Skeletal muscle cell (primary cell): ENCODE results near the gene COG4.
A peak's percentile ranks its signal among the peaks of the same experiment; 100 is the strongest.

Experiments used
- DNase-seq: peaks from one replicate; pipeline ENCODE4 v3.0.0-alpha.2; 2010; ENCODE audit warnings: low read depth
- H3K4me3 ChIP-seq: 2 replicates; pipeline ENCODE4 v1.5.1; 2011; ENCODE audit warnings: low read depth, mild to moderate bottlenecking, control low read depth, low read length, moderate library complexity

Gene COG4

DNA sequence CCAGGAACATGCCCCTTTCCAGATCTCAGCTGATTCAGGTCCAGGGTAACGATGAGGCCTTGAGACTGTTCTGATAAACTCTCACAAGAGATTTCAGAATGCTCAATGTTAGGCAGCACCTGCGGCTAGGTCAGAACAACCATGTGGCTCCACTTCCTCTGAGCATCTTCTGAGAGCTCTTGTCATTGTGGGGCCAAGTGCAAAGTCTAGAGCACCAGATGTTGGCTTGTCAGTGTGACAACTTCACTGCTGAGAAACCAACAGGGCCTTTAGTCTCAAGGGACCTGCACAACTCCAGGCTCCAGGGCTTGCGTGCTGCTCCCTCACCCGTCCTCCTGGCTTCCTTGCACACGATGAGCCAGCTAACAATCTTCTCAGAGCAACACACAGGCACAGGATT lies 39.9 kb downstream of the COG4 start:
- no peak overlapping the region for H3K4me3 ChIP-seq
- DNase-seq: no peak

DNA sequence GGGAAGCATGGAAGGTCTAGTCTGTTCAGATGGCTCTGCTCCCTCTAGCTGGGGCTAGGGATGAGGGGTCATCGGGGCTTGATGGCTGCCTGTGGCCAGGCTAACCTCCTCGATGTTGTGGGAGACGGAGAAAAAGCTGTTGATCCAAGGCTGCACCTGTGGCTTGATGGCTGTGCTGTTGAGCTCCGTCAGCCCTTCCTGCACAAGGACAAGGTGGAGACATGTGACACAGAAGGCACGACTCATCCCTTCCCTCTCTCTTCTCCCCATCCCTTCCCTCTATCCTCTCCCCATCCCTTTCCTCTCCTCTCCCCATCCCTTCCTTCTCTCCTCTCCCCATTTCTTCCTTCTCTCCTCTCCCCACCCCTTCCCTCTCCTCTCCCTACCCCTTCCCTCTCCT lies 40.7 kb downstream of the COG4 start:
- H3K4me3 ChIP-seq: no peak overlapping the region
- no peak for DNase-seq

DNA sequence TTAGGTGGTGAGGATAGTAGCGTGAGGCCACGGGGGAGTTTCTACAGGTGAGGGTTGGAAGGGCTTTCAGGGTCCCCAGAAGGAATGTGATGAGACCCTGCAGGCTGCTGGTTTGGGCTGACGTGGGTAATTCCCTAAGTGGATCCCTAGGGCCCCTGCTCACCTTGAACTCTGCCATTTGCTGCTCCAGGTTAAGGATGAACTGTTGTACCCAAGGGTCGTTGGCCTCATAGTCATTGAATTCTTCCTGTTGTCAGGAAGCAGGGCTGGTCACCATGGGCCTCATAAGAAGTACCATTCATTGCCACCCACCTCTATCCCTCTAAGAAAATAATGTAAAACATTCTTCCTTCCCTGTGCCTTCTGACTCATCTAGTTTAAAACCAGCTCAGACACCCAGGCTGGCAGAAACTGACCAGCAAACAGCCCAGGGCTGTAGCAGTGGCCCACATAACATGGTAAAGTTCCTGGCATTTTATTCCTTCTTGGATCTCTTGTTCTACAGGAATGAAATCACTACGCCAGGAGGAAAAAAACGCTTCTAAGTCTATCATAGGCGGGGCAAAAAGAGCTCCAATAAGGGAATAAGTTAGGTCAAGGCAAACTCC lies 41.3 kb downstream of the COG4 start:
- no peak for DNase-seq

DNA sequence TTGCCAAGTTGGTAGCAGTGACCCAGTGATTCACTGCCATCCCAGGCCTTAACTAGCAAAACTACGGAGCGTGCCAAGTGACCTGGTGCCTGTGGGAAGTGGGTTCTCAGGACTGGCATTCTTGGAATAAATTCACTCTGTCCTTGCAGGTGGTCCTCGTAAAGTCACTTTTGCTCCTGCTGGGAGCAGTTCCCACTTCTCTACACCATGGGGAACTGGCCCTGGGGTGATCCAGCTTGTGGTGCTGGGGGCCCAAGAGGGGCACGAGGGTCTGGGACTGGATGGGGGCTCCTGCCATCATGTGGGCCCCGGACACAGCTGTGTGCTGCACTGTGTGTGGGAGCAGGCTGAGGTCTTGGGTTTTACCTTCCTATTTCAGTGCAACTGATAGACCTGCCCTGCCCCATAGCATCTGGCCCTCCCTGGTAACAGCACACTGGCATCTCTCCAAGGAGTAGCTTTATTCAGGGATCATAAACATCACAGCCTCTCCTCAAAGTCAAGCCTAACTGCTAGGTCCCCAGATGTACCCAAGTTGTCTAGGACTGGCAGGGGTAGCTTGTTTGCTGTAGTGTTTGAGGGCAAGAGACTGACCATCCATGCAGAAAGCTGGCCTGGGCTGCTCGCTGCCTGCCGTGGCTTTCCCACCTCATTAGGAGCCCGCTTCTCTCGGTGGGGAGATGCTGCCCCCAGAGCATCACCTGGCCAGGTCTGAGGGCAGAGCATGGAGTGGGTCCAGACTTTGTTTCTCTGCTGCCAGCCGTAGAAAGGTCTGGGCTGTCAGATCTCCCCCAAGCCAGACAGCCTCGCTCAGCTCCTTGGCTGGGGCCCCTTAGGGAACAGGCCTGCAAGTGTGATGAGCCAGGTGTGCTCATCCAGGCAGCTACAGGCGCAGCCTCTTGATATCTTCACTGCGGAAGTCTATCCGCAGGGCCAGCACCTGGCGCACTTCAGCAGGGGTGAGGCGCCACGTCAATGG lies 42.9 kb downstream of the COG4 start:
- no peak overlapping the region for H3K4me3 ChIP-seq
- no peak for DNase-seq

More for the DNA sequence above, 41.3 kb downstream of the COG4 start:
- no peak overlapping the region for H3K4me3 ChIP-seq

DNA sequence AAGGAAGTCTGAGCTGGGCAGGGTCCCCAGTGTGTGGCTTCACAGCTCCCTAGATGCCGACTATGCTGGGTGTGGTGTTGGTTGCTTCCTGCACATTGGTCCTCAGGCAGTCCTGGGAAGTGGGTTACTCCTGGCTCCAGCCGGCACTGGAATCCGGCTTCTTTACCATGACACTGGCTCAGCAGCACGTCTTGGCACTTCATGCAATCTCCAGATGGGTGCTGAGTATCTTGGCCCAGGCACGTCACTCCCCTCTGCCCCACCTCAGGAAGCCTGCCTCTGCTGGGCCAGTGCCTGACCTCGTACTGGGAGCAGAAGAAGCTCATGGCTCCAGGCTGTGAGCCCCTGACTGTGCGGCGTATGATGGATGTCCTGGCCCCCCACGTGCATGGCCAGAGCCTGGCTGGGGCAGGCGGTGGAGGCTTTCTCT lies 44.4 kb downstream of the COG4 start:
- no peak for DNase-seq
- H3K4me3 ChIP-seq: no peak overlapping the region

DNA sequence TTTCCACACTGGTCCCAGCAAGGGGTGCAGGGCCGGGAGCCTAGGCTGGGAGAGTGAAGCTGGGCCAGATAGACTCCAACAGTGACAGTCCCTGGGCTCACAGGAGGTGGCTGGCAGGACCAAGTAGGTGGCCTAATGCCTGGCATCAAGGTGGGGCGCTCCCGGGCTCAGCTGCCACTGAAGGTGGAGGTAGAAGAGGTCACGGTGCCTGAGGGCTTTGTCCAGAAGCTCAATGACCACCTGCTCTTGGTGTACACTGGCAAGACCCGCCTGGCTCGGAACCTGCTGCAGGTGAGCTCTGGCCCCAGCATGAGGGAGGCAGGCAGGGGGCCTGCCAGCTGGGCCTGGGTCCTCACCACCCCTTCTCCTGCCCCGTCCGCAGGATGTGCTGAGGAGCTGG lies 45.2 kb downstream of the COG4 start:
- DNase-seq: no peak

DNA sequence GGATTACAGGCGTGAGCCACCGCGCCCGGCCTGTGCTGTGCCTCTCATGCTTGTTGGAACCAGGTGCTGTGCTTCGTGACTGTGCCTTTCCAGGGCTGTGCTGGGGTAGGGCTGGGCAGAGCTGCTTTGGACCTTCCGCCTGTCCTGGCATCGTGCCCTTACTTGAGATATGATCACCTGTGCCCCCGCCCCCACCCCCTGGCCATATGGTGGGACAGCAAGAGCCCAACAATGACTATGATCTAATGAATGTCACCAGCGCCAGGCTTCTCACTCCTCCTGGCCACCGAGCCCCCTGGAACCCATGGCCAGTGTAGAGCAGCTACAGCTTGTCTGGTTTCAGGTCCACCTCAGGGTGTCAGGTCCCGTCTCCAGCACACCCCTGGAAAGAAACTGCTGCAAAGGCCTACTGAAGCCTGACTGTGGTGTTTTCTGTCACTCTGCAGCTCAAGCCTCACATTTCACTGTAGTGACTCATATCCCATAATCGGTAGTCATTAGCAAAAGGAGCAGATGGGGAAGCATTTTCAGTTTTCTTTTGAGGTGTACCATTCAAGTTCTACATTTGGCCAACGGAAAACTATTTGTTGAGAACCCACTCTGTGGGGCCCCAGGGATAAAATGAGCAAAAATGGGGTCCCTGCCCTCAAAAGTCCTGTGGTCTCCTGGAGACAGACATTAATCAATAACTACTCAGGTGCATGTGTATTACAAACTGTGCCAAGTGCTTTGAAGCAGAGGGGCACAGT lies 46.9 kb downstream of the COG4 start:
- peak; percentile 35 for DNase-seq
- H3K4me3 ChIP-seq: no peak overlapping the region

More for the DNA sequence above, 45.2 kb downstream of the COG4 start:
- H3K4me3 ChIP-seq: no peak overlapping the region

DNA sequence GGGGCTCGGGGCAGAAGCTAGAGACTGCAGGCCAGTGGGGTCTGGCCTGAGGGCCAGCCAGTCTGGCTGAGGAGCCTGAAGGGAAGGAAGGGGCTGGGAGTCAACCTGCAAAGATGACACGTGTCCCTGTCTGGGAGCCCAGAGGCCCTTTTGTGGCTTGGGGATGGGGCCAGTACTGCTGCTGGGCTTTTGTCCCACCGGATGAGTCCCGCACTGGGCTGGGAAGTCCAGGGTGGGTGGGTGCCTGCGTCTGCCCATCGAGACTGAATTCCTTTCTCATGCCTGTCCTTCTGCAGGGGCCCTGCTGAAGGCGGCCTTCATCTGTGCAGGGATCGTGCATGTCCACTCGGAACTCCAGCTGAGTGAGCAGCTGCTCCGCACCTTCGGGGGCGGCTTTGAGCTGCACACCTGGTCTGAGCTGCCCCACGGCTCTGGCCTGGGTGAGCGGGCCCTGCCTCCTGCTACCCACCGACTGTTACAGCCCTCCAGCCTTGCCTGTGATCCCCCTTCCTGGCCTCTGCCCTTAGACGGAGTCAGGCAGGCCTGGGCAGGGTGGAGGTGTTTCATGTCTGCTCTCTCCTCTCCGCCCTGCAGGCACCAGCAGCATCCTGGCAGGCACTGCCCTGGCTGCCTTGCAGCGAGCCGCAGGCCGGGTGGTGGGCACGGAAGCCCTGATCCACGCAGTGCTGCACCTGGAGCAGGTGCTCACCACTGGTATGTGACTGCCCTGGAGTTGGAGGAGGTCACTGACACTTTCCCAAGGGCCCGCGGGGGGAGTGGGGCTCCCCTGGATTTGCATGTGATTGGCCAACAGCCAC lies 48.1 kb downstream of the COG4 start:
- H3K4me3 ChIP-seq: no peak overlapping the region
- DNase-seq: no peak

DNA sequence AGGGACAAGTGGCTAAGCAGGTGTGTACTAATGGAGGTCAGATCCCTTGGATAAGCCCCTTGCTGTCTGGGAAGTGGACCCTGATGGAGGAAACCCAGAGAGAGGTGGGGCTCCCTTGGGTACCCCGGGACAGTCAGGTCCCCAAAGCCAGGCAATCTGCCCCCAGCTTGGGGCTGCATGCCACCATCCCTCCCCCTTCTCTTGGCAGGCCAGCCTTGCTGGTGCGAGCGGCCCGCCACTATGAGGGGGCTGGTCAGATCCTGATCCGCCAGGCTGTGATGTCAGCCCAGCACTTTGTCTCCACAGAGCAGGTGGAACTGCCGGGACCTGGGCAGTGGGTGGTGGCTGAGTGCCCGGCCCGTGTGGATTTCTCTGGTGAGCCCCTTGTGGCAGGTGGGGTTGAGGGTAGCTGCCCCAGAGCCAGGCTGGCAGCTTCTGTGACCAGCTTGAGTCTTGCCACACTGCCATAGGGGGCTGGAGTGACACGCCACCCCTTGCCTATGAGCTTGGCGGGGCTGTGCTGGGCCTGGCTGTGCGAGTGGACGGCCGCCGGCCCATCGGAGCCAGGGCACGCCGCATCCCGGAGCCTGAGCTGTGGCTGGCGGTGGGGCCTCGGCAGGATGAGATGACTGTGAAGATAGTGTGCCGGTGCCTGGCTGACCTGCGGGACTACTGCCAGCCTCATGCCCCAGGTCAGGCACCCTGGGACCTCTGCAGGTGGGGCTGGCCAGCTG lies 48.9 kb downstream of the COG4 start:
- H3K4me3 ChIP-seq: no peak overlapping the region
- DNase-seq: no peak

DNA sequence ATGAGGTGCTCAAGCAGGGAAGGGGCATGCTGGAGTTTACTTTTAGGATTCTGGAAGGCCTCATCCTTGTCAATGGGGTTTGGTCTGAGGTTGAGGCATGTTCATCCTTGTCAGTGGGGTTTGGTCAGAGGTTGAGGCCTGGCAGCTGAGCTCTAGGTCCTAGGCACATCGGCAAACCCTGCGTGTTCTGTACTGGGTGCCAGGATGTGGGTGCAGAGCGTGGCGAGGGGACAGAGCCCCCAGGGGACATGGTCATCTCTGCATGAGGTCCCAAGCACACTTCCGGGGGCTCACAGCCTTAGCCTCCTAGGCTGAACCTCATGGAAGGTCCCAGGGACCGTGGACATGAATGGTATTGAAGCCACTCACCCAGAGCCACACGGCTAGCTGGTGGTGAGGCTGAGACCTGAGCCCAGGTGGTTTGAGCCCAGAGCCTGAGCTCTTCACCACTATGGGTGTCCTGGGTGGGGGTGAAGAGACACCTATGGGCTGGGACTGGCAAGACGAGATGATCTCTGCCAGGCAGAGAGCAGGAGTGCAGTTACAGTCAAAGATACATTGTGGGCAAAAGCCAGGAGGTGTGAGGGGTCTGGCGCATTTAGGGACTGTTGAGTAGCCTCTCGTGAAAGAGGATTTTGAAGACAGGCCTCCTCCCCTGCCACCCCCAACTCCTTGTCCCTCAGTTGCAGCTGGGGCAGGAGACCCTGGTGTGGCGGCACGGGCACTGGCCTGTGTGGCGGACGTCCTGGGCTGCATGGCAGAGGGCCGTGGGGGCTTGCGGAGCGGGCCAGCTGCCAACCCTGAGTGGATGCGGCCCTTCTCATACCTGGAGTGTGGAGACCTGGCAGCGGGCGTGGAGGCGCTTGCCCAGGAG lies 49.7 kb downstream of the COG4 start:
- no peak for DNase-seq
- no peak overlapping the region for H3K4me3 ChIP-seq

DNA sequence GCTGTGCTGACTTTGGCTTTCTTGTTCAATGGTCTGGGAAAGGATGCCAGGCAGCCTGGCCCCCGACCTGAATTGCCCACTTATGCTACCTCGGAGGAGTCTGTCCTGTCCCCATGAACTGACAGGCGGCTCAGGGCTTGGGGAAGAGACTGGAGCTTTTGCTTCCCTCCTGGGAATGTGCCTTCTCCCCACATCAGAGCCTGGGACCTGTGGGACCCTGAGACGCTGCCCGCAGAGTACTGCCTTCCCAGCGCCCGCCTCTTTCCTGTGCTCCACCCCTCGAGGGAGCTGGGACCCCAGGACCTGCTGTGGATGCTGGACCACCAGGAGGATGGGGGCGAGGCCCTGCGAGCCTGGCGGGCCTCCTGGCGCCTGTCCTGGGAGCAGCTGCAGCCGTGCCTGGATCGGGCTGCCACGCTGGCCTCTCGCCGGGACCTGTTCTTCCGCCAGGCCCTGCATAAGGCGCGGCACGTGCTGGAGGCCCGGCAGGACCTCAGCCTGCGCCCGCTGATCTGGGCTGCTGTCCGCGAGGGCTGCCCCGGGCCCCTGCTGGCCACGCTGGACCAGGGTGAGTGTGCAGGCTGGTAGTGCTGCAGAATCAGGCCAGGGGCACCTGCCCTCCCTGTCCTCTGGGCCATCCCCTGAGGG lies 50.4 kb downstream of the COG4 start:
- no peak overlapping the region for H3K4me3 ChIP-seq
- DNase-seq: no peak

DNA sequence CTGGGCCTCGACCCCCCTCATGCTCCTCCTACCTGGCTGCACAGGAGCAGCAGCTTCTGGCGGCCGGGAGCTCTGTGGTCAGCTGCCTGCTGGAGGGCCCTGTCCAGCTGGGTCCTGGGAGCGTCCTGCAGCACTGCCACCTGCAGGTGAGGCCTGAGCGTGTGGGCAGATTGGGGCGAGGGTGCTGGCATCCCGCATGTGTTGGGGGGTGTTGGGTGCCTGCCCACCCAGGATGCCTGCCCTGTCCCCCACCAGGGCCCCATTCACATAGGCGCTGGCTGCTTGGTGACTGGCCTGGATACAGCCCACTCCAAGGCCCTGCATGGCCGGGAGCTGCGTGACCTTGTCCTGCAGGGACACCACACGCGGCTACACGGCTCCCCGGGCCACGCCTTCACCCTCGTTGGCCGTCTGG lies 52.4 kb downstream of the COG4 start:
- DNase-seq: no peak
- H3K4me3 ChIP-seq: no peak overlapping the region

DNA sequence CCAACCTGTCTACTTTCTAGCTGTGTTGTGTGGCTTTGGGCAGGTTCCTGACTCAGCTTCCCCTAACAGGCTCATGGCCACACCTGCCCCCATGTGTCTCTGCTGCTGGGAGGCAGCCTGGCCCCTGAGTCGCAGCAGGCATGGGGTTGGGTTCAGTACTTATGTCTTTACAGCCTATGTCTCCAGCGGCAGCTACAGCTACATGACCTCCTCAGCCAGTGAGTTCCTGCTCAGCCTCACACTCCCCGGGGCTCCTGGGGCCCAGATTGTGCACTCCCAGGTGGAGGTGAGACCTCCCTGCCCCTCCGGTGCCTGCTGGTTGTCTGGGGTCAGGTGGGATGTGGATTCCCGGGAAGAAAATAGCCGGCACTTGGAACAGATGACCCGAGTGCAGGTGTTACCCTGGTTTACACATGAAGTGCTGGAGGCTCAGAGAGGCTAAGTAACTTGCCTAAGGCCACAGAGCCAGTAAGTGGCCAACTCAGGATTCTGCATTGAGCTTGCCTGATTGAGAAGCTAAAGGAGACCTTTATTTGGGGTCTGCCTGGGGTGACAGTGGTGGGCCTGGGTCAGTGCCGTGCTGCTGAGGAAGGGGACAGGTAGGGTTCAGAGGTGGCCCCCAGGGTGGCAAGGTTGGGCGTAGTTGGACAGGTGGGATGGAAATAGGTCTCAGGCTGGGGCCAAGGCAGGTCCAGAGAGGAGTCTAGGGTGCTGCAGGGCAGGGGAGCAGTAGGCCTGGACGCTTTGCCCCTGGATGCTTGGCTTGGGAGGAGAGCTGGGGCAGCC lies 53.0 kb downstream of the COG4 start:
- H3K4me3 ChIP-seq: no peak overlapping the region
- no peak for DNase-seq

DNA sequence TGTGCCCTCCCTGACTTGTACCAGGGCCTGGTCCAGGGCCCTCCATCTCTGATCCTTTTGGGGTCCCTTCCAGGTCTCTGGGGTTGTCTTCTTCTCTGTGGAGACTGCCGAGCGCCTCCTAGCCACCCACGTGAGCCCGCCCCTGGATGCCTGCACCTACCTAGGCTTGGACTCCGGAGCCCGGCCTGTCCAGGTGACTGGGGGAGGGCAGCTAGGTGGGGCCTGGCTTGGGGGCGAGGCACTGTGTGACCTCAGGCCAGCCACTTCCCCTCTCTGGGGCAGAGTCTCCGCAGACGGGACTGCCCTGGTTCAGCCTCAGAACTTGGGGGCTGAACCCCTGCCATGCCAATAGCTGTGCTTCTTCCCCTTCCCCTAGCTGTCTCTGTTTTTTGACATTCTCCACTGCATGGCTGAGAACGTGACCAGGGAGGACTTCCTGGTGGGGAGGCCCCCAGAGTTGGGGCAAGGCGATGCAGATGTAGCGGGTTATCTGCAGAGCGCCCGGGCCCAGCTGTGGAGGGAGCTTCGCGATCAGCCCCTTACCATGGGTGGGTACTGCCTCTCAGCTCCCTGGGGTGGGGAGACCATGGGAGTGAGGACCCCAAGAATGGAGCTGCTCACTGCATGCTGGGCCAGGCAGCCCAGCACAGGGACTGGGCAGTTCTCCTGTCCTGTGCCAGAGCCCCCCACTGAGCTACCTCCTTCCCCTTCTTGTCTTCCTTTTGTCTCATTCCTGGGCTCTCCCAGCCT lies 54.4 kb downstream of the COG4 start:
- H3K4me3 ChIP-seq: no peak overlapping the region
- no peak for DNase-seq

DNA sequence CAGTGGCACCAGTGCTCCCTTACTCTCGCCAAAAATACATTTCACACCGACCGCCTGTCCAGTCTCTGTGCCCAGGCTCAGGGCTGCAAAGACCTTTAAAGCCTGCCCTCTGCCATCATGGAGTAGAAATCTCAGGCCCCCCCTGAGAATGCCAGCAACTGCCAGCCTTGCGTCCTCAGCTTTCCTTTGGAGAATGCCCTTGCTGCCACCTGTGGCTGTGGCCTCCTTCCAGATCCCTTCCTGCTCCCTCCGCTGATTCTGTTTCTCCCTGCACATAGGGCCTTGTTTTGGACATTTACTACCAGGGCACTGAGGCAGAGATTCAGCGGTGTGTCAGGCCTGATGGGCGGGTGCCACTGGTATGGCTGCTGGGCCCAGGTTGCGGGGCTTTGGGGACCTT lies 55.7 kb downstream of the COG4 start:
- no peak for DNase-seq
- no peak overlapping the region for H3K4me3 ChIP-seq

DNA sequence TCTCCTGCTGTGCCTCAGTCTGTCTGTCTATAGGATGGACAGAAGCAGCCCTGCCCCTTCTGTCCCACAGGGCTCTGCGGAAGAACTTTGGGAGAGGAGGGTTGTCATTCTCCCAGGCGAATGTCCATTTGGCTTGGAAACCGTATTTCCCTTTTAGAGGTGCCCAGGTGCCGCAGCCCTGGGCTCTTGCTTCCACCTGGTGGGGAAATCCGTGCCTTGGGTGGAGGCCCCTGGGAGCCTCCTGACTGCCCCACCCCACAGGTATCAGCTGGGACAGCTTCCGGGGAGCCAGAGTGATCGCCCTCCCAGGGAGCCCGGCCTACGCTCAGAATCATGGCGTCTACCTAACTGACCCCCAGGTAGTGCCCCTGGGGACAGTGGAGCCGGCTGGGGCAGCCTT lies 56.2 kb downstream of the COG4 start:
- DNase-seq: no peak
- no peak overlapping the region for H3K4me3 ChIP-seq
